Colonic mucosa (tissue), 4 donors: Measurements from ENCODE around the gene DLST. TPM values are rescaled to one million over a fixed set of nuclear protein-coding genes. Genes with fewer than 3 reads are reported as not detected.
A peak's percentile ranks its signal among the peaks of the same experiment; 100 is the strongest.

ENCODE experiments used
- DNase-seq: peaks from one replicate; pipeline ENCODE4 v3.0.0-alpha.2; 2020
- H3K27ac ChIP-seq: fragments of 200-600 bp; one replicate; pipeline ENCODE4 v1.8.0; 2021
- H3K27me3 ChIP-seq: fragments of 200-600 bp; one replicate; pipeline ENCODE4 v1.8.0; 2021
- H3K36me3 ChIP-seq: fragments of 200-600 bp; one replicate; pipeline ENCODE4 v1.8.0; 2021
- H3K4me1 ChIP-seq: fragments of 200-600 bp; one replicate; pipeline ENCODE4 v1.8.0; 2021; ENCODE audit warnings: mild to moderate bottlenecking
- H3K4me3 ChIP-seq: fragments of 200-600 bp; one replicate; pipeline ENCODE4 v1.8.0; 2021
- H3K9ac ChIP-seq, 2 donors: one replicate each; pipeline ENCODE4 v1.7.0; 2013; ENCODE audit warnings: control low read depth in 2 of 2, low read depth in 2 of 2, low read length in 2 of 2
- H3K9me3 ChIP-seq: fragments of 200-600 bp; one replicate; pipeline ENCODE4 v1.8.0; 2021
- intact Hi-C: fragments of 100-400 bp; cut with DNase I; formaldehyde crosslinking; loops from one replicate; pipeline ENCODE4 v1.14.1; 2022
- total RNA-seq, 2 donors: library from RNA; stranded (reverse); fragmentation: NEBNext Ultra II Directional in 1 of 2; extraction: Animal tissue kit (Norgen Biotek cat#: 25700) in 1 of 2; gene quantifications; one replicate each; pipeline ENCODE4 v1.2.1, GENCODE V29; 2021
- TF ChIP-seq, protein P1 (sequence below): fragments of 200-600 bp; IDR thresholded peaks from one replicate; pipeline ENCODE4 v1.8.0; 2022; ENCODE audit warnings: antibody characterized with exemption, mild to moderate bottlenecking
- donor health status: healthy.
- donor health status: DM: no; HTN: no; CAD: no.
- donor health status: DM: no; HTN: no; CAD: no.

Gene DLST
- total RNA-seq, 2 donors from 2014 or later, result 148 to 149 TPM

DNA sequence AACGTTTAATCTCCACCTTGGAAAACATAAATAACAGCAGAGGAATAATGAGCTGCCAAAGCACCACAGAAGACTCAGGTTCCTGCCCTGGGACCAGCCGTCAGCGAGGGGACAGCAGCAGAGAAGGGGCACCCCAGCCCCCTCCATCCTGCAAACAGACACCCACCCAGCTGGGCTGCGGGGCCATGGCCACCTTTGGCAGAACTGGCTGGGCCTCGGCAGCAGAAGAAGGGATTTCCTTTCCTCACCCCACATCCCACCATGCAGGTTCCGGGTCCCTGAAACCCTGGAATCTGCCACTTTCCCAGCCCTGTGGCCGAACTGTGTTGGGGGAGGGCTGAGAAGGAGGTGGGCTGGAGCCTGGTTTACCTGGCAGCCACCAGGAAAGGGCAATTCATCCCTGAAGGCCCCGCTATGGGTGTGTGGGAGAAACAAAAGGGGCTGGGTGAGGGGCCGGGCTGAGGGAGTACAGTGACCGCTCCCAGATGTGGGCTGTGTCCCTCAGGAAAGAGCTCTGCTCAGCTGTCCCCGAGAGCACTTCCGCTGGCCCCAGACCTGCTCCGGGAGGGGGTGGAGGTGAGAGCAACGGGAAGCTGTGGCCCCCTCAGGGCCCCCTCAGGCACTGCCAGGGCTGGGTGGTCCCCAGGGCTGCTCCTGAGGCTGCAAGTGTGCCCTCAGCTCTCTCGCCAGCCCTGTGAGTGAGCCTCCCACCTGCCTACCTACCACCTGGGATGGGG, 69.9 kb downstream of the DLST start:
- DNase-seq, result no peak
- H3K4me1 ChIP-seq, result peaks cover 12% of the 10 kb centered on the region
- TF ChIP-seq, protein P1, sequence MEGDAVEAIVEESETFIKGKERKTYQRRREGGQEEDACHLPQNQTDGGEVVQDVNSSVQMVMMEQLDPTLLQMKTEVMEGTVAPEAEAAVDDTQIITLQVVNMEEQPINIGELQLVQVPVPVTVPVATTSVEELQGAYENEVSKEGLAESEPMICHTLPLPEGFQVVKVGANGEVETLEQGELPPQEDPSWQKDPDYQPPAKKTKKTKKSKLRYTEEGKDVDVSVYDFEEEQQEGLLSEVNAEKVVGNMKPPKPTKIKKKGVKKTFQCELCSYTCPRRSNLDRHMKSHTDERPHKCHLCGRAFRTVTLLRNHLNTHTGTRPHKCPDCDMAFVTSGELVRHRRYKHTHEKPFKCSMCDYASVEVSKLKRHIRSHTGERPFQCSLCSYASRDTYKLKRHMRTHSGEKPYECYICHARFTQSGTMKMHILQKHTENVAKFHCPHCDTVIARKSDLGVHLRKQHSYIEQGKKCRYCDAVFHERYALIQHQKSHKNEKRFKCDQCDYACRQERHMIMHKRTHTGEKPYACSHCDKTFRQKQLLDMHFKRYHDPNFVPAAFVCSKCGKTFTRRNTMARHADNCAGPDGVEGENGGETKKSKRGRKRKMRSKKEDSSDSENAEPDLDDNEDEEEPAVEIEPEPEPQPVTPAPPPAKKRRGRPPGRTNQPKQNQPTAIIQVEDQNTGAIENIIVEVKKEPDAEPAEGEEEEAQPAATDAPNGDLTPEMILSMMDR, result no peak
- no peak overlapping the region for H3K4me3 ChIP-seq
- H3K9me3 ChIP-seq, result no peaks in the 10 kb centered on the region
- H3K36me3 ChIP-seq, result no peaks in the 10 kb centered on the region
- peak overlapping the region; percentile 25 for H3K27ac ChIP-seq
- peak overlapping the region in 1 of 2 donors; percentile 49 for H3K9ac ChIP-seq
- intact Hi-C loops, result no loop called here
- no peaks in the 10 kb centered on the region for H3K27me3 ChIP-seq

DNA sequence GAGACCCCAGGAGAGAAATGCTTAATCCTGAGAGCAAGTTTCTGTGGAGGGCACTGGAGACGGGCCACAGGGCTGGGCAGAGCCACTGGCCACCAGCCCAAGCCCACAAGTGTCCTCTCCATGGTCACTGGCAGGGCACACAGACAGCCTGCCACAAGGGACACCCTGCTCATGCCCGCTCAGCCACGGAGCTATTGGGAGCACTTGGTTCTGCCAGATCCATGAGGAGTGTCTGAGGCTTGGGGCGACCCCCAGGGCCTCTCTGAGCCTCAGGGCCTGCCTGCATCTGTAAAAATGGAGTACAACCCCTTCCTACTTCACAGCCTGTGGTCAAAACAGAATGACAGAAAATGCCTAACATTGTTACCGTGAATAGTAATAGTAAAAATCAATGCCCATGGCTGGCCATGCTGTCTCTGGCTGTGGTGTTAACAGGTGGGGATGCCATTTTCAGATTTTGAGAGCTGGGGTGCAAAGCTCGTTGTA, 70.5 kb downstream of the DLST start:
- Histone ChIP-seq H3K9me3 (no peaks in the 10 kb centered on the region), H3K27me3 (no peaks in the 10 kb centered on the region), H3K9ac (no peak overlapping the region), H3K4me1 (peaks cover 12% of the 10 kb centered on the region), H3K36me3 (no peaks in the 10 kb centered on the region), H3K27ac (no peak overlapping the region), H3K4me3 (no peak overlapping the region)
- TF ChIP-seq, protein P1, result no peak
- intact Hi-C loops, result no loop called here
- no peak for DNase-seq

DNA sequence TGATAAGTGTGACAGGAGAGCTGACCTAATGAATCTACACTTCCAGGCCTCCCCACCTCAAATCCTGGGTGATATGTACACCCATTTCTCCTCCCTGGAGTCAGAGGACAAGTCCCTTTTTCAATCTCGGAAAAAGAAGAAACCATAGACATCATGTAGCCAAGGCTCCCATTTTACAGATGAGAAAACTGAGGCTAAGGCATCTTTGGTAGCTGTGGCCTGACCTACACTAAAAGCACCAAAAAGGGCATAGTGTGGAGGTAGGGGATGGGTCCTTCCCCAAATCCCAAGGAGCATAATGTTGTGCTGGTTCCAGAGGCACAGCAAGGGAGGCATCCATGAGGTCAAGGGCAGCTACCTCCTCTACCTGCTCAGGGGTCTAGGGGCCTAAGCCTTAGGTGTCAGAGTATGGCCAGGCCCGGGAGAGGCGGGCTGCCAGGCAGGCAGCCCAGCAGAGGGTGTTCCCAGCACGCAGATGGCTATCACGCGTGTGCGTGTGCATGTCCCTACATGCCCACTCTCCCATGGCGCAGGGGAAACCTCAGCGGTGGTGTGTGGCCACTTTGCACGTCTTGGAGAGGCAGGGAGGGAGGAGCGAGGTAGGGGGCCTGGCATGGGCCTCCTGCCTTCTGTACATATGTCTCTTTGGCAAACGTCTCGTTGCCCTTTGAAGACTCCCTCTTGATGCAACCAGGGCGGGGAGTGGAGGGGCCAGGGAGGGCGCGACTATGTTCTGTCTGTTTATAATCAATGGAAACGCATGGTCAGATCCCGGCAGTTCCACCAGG, 71.2 kb downstream of the DLST start:
- H3K27ac ChIP-seq, result no peak overlapping the region
- DNase-seq, result no peak
- H3K4me1 ChIP-seq, result peaks cover 12% of the 10 kb centered on the region
- TF ChIP-seq, protein P1, result no peak
- H3K9me3 ChIP-seq, result no peaks in the 10 kb centered on the region
- no peaks in the 10 kb centered on the region for H3K27me3 ChIP-seq
- H3K4me3 ChIP-seq, result no peak overlapping the region
- intact Hi-C loops, result no loop called here
- no peak overlapping the region for H3K9ac ChIP-seq
- no peaks in the 10 kb centered on the region for H3K36me3 ChIP-seq

Other genes starting within 250 kb of the DLST start
- gene AREL1, start 168.8 kb upstream of the DLST start, total RNA-seq, result 10 to 100 TPM; 37.2 to 37.5 TPM
- gene FCF1, start 168.8 kb upstream of the DLST start, total RNA-seq, result 10 to 100 TPM; 40.3 to 42.2 TPM
- gene YLPM1, start 118.6 kb upstream of the DLST start, total RNA-seq, result 10 to 100 TPM; 36.1 to 41.7 TPM
- gene PROX2, start 5.8 kb upstream of the DLST start, total RNA-seq, result not detected
- gene RPS6KL1, start 41.3 kb downstream of the DLST start, total RNA-seq, result 10 to 100 TPM in 1 of 2 donors, 1 to 10 TPM in 1; 9.1 to 14.0 TPM
- gene PGF, start 73.7 kb downstream of the DLST start, total RNA-seq, result 1 to 10 TPM in 1 of 2 donors, under 1 TPM in 1; 0.57 to 2.2 TPM
- 10 to 100 TPM; 34.0 to 48.9 TPM for gene EIF2B2, start 121.0 kb downstream of the DLST start, total RNA-seq
- gene MLH3, start 169.6 kb downstream of the DLST start, total RNA-seq, result 10 to 100 TPM; 24.2 to 25.9 TPM
- gene ACYP1, start 182.1 kb downstream of the DLST start, total RNA-seq, result 10 to 100 TPM; 13.4 to 28.5 TPM
- 1 to 10 TPM; 3.2 to 4.6 TPM for gene ZC2HC1C, start 187.7 kb downstream of the DLST start, total RNA-seq
- 10 to 100 TPM; 49.5 to 57.3 TPM for gene NEK9, start 245.1 kb downstream of the DLST start, total RNA-seq